HG03571 (cell line): Measurements from ENCODE around the gene ADCY2.

Source experiments
- ATAC-seq: cut with Tn5 transposase; IDR thresholded peaks from one replicate; pipeline ENCODE4 v1.9.1; 2021; ENCODE audit not compliant: unreplicated experiment

Gene ADCY2

DNA sequence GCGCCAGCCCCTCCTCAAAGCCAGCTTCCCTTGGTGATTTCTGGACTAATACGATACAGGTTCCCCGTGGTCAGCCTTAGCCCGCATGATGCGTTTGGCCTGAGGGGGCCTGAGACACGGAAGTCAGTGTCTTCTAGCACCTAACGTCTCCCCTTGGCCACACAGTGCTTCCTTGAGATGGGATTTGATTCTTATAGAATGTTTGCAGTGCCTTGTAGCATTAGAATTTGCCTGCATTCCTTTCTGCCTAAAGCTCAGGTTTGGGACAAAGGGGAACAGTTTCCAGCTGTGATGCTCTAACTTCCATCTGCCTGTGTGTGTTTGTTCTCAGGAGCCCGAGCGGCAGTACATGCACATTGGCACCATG, 420.6 kb downstream of the ADCY2 start:
- no peak for ATAC-seq

DNA sequence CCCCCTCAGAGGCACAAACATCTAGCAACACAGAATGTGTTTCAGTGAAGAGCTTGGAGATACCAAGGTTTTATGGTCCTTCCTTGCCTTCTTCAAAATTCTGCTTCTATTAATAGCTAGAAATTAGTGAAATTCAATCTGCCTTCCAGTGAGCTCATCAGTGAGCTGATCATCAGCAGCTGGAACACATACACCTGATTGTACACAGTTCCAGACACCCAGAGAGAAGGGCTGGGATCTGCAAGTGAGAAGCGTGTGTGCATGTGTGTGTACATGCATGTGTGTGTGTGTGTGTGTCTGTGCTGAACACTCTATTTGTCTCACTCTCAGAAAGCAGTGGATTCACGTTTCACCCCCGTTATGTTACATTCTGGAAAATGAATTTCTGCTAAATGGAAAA, 426.5 kb downstream of the ADCY2 start:
- no peak for ATAC-seq

- ATAC-seq = no peak
These were observed 427.7 kb downstream of the ADCY2 start for GRCh38 chr5:7823594-7823993.

GRCh38 chr5:7824995-7825394, 429.1 kb downstream of the ADCY2 start:
- no peak for ATAC-seq

DNA sequence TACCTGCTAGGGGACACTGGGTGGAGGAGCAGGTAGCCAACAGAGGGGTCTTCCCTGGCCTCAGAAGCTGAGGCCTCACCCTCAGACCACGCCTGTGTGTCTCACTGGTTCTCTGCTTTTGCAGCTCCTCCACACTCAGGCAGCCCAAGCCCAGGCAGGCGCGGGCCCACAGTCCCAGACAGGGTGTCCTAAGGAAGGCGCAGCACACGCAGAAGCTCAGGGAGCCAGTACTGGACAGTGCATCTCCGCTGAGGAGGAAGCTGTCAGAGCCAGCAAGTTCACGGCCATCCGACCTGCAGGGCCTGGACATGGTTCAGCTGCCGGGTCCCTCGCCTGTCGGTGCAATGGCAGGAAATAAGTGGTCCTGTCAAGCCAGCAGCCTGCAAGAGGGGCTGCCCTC, 429.7 kb downstream of the ADCY2 start:
- ATAC-seq = no peak

- ATAC-seq = no peak
These were observed 431.7 kb downstream of the ADCY2 start for GRCh38 chr5:7827610-7828009.

DNA sequence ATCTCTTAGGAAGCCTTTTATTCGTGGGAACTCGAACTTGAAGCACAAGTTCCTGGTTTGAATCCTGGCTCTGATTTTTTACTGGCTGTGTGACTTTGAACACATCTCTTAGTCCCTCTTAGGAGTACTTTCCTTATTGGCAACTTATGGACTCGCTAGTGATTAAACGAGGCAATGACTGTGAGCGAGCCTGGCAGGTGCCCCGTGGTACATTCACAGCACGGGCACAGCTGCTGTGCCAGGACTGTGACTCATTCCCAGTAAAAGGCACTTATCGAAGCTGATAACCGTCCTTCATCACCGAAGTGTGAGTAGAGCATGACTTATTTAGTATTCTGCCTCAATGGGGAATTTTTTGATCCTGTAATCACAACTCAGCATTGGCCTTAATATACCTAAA, 432.3 kb downstream of the ADCY2 start:
- no peak for ATAC-seq

DNA sequence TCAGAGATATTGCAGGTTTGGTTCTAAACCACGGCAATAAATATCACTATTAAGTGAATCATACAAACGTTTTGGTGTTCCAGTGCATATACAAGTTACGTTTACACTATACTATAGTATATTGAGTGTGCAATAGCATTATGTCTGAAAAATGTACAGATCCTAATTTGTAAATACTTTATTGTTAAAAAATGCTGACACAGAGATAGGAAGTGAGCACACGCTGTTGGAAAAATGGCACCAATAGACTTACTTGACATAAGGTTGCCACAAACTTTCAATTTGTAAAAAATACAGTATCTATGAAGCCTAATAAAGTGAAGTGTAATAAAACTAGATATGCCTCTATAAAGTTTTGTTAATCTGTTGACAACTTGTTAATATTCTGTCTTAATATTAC, 439.0 kb downstream of the ADCY2 start:
- ATAC-seq = no peak

GRCh38 chr5:7837403-7837802, 441.5 kb downstream of the ADCY2 start:
- no peak for ATAC-seq

- no peak for ATAC-seq
These were observed 446.6 kb downstream of the ADCY2 start for GRCh38 chr5:7842531-7842930.

GRCh38 chr5:7844901-7845300, 449.0 kb downstream of the ADCY2 start:
- ATAC-seq = no peak

DNA sequence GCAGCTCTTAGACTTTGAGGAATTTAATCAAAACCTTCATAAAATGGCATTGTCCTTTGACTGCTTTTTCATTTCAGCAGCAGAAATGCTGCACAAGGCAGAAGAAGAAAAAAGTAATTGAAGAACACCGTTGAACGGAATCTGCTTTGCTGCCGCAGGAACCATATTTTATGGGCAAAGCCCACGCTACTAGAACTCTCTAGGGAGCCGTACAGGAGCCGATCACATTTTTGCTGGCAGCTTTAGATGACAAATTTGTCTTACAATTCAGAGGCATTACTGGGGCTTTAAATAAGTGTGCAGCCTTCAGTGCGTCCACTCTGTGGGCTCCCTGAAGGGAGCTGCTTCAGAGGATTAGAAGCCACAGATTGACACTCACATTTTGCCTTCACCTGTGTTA, 449.6 kb downstream of the ADCY2 start:
- no peak for ATAC-seq

DNA sequence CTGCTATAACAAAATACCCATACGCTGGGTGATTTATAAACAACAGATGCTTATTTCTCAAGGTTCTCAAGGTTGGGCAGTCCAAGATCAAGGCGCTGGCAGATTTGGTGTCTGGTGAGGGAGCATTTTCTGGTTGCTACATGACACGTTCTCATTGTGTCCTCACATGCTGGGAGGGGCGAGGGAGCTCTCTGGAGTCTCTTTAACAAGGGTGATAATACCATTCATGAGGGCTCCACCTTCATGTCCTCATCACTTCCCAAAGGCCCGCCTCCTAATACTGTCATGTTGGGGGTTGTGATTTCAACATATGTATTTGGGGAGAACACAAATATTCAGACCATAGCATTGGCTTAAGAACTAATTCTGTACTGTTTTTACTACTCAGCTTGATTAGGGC, 450.4 kb downstream of the ADCY2 start:
- no peak for ATAC-seq

DNA sequence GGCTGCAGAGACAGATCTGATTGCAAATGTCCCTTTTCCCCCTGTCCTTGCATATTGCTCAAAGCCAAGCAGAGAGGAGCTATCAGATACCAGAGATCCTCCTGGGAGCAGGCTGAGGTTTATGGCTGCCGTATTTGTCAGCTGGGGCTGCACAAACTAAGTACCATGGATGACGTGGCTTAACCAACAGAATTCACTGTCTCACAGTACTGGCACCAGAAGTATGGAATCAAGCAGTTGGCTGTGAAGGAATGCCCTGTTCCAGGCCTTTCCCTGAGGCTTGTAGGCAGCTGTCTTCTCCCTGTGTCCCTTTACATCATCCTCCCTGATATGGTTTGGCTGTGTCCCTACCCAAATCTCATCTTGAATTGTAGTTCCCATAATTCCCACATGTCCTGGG, 452.4 kb downstream of the ADCY2 start:
- no peak for ATAC-seq

GRCh38 chr5:7849681-7850394, 453.9 kb downstream of the ADCY2 start:
- no peak for ATAC-seq

DNA sequence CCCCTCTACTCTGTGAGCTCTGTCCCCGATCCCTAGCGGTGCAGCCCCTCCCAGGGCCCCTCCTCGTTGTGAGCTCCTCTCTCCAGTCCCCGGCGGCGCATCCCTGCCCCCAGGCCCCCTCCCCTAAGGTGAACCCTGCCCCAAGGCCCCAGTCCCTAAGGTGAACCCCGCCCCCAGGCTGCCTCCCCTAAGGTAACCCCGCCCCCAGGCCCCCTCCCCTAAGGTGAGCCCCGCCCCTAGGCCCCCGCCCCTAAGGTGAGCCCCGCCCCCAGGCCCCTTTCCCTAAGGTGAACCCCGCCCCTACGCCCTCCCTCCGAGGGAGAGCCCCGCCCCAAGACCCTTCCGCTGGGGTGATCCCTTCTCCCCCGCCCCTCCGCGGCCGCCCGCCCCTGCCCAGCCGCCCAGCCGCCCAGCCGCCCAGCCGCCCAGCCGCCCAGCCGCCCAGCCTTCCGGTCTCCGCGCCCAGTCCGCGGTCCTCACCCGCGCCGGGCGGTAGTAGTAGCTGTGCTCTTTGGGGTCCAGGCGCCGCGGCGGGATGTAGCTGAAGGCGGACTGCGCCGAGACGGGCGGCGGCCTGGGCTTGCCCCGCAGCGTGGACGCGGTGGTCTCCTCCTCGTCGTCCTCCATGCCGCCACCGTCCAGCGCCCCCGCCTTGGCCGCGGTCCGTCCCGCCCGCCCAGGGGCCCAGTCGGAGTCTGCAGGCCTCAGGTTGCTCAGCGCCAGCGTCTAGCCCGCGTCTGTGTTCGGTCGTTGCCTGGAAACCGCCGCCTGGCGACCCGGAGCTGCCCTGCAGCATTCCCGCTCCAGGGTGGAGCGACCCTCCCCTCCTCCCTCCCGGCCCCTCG, 454.7 kb downstream of the ADCY2 start, which contains the start of gene CFAP90:
Gene CFAP90 (minus strand): TSS at position 739 of the 845 bp plus-strand sequence. CDS start 112 bp downstream, at position 627.
- no peak for ATAC-seq

DNA sequence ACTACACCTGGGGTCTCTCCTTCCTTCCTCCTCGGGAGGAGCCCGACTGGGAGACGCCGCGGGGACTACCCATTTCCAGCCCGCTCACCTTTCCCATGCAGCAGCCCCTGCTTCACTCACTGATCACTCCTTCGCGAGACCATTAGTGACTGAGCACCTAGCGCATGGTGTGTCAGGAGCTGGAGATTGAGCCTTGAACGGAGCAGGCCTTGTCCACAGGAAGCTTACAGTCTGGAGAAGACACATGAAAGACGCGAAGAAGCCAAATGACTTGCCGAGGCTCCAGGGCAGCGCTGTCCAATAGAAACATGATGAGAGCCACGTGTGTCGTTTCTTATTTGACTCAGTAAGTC, 455.3 kb downstream of the ADCY2 start:
- ATAC-seq = no peak

- ATAC-seq = no peak
These were observed 455.8 kb downstream of the ADCY2 start for GRCh38 chr5:7851617-7852289.

DNA sequence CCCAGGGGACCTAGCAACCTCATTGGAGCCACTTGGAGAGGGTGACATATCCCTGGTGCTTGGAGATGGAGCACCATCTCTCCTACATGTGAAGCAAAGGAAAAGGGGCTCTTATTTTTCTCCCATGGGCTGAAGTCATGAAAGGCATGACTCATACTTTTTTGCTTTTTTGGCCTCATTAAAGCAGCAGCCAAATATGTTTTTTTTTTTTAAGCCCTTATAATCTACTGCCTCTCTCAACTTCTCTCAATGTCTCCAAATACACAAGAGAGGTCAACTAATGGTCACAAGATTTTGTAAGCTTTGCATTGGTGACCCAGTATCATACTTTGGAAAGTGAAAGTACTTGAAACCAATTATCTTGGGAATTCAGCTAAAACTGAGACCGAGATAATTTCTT, 456.6 kb downstream of the ADCY2 start:
- no peak for ATAC-seq

GRCh38 chr5:7852988-7853387, 457.1 kb downstream of the ADCY2 start:
- ATAC-seq = no peak

DNA sequence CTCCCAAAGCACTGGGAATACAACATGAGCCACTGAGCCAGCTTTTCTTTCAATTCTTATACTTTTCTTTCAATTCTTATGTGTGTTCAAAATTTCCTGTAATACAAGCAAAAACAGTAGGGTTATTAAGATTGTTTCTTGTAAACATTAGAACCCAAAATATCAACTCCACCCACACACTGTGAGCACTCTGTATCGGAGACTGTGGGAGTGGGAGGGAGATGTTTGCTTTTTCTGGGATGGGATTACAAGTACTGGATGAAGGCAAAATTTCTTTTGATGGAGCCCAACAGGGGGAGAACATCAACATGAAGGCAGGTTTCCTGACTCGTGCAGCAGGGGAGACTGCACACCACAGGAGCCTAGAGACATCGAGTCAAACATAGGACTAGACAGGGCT, 459.7 kb downstream of the ADCY2 start:
- ATAC-seq = no peak

- no peak for ATAC-seq
These were observed 460.9 kb downstream of the ADCY2 start for GRCh38 chr5:7856855-7857254.
